ENCODE results near the gene MORN1.

MORN1 gene

DNA sequence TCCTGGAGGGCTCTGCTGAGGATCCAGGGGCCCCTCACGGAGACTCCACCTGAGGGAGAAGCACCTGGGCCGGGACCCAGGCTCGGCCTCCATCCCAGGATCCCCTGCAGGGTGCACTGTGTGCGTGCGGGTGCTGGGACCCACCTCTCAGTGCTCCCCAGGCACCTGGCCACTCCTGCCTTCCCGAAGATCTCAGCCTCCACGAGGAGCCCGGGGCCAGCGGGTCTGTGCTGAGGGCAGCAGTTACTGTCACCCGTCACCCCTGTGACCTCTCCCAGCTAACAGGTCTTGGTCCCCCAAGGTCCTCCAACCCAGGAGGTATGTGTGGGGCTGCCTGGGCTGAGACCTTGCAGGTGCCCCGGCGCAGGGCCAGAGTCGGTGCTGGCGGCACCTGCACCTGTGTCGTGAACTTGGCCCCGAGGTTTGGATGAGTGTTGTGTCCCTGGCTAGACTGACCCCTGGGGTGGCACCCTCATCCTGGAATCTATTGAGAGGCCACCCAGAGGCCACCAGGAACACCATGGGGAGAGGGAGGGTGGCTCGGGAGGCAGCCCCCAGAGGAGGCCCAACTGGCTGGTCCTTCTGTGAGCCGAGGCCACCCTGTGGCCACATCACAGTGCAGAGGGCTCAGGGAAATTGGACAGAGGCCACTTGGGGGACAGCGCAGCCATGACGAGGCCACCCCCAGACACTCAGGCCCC is 17.7 kb downstream of the MORN1 start:
- DNase-seq (ENCODE audit: low spot score) = no peak

DNA sequence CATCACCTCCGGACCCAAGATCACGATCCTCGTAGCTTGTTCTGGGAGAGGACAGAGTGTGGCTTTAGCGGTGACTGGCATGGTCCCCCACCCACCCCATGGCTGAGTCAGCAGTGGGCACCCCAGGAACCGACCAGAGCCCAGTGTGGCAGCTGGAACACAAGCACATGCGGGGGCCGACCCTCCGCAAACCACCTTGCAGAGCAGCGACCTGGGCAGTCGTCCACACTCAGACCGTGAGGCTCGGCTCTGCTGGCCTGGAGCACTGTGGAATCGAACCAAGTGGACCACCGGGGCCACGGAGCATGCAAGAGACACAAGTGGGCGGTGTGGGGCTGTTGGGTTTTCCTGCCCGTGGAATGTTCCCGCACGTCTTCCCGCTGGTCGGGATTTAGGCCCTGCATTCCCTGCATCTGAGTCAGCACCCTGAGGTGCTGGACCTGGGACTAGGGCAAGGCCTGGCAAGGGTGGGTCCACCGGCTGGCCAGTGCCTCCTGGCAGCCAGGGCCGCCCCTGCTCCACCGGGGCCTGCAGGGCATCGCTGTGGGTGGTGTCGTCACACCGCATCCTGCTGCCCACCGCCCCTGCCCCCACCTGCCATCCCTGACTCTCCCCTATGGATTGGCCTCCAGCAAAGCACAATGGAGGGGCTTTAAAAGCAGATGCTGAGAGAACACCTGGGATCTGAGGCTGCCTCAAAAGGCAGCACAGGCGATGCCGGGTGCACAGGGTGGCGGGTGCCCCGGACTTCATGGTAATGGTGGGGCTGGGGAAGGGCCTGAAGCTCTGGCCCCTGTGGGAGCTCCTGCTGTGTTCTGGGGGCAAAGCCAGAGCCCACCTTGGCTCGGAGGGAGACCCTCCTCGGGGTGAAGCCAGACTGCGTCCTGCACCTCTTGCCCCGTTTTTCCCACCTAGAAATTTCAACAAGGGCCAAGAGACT is 18.5 kb downstream of the MORN1 start:
- DNase-seq (ENCODE audit: low spot score) = no peak

GRCh38 chr1:2368053-2368744 is 23.2 kb downstream of the MORN1 start:
- no peak for DNase-seq (ENCODE audit: low spot score)

DNA sequence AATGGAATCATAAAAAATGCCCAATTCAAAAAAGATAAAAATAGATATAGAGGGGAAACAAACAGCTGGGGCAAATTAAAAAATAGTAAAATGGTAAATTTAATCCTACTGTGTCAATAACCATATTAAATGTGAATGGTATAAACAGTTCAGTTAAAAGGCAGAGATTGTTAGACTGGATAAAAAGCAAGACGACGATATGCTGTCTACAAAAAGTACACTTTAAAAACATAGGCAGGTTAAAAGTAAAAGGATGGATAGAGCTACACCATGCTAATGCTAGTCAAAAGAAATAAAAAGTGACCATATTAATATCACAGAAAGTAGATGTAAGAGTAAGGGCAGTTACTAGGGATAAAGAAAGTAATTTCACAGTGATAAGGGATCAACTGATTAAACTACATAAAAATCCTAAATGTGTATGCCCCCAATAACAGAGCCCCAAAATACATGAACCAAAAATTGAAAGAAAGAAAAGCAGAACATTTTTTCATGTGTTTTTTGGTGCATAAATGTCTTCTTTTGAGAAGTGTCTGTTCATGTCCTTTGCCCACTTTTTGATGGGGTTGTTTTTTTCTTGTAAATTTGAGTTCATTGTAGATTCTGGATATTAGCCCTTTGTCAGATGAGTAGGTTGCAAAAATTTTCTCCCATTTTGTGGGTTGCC is 27.4 kb downstream of the MORN1 start:
- DNase-seq (ENCODE audit: low spot score) = no peak

DNA sequence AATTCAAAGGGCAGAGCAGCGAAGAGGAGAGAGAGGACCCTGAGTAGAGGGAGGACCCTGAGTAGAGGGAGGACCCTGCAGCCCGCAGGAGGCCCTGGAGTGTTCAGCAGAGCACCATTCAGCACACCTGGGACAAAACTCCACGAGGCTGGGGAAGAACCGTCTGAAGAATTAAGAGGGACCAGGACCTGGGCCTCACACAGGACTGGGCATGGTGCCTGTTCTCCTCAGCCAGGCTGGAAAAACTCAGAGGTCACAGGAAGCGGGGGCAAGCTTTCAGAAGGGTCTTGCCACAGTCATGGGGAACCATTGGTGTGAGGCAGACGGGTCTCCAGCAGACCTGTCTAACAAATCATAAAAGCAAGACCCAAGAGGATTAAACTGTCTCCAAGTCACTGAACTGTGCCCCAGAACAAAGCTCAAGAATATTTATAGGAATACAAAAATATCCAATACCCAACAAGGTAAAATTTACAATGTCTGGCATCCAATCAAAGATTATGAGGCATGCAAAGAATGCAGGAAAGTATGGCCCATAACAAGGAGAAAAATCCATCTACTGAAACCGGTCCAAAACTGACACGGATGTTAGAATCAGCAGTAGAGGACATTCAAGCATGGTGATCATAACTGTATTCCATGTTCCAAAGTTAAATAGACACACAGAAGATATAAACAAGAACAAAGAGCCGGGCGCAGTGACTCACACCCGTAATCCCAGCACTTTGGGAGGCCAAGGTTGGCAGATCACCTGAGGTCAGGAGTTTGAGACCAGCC is 30.6 kb downstream of the MORN1 start:
- DNase-seq (ENCODE audit: low spot score) = no peak

- no peak for DNase-seq (ENCODE audit: low spot score)
Measured at GRCh38 chr1:2358651-2359640, 32.4 kb downstream of the MORN1 start.

- DNase-seq (ENCODE audit: low spot score) = no peak
Measured at GRCh38 chr1:2358072-2358471, 33.3 kb downstream of the MORN1 start.

GRCh38 chr1:2356911-2357845 is 34.2 kb downstream of the MORN1 start:
- DNase-seq (ENCODE audit: low spot score) = no peak

DNA sequence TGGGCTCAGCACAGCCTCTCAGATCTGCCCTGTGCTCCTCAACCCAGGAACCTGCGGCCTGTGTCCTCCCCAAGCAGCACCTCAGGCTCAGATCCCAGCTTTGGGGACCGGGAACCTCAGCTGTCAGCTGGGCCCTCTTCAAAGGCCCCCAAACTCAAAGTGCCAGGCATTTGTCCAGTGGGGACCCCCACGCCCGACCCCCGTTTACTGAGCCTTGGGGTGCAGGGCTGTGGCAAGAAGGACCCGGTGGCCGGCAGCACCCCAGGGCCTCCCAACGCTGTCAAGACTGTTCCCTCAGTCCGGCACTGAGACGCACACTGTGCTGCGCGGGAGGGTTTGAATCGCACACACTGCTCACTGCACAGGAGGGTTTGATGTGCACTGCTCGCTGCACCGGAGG is 35.0 kb downstream of the MORN1 start:
- no peak for DNase-seq (ENCODE audit: low spot score)

DNA sequence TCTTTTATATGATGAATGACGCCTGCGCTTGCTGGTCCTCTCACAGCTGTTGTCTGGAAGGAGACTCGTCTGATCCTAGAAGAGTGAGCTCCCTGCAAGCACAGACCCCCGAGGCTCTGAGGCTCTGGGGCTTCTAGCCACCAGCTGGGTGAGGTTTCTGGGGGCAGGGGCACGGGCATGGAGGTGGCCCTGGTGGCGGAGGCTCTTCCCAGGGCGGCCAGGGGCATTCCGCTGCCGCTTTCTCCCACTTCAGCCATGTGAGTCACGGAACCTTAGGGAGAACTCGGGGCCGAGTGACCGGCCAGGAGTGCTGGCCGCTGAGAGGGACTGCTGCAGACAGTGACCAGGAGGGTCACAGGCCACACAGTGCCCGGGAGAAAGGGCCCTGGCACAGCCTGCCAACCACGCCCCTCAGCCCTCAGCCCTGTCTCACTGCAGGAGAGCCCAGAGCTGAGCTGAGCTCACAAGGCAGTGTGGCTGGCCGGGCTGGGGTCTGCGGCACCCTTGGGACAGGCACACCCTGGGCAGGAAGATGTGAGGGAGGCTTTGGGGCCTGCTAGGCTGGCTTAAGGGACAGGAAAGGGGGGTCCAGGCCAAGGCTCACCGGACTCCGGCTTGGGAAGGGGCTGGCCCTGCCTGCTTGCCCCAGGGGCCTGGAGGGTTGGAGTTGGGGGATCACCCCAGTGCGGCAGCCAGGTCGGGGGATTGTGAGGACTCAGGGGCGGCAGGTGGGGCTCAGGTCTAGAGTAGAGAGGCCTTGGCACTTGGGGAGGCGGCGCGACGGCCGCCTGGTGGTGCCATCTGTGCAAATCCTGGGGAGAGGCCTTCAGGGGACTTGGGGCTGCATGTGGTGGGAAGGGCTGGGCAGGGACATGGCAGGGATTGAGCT is 35.7 kb downstream of the MORN1 start:
- DNase-seq (ENCODE audit: low spot score) = no peak

DNA sequence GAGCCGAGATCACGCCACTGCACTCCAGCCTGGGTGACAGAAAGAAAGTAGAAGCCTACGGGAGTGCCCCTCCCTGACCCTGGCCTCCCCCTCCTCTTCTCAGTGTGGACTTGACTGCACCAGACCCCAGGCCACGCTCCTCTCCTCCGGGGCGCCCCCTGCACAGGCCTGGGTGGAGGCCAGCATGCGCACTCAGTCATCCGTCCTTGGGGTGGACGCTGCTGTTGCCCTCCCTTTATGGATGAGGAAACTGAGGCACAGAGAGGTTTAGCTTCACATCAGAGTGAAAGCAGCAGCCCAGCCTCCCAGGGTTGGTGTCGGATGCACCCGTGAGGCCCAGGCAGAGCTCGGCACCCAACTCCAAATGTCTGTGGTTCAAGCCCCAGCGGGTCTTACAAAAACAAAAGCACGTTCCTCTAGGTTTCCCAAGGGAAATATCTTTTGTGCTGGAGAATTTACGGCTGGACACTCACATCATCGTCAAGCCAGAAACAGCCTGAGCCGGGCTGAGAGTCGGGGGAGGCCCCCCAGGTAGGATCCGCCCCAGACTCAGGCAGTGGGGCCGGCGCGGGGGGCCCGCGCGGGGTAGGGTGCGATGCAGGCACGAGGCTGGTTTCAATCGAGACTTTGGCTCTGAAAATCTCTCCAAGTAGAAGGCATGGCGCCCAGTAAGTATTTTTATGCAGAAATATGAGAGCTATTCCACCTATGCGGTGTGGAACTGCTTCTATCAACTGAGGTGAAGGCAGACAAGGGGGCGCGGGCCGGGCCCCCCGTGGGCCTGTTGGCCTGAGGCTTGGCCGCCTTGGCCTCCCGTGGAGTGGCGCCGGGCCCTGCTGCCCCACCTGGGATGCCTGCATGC is 36.6 kb downstream of the MORN1 start:
- DNase-seq (ENCODE audit: low spot score) = no peak

- no peak for DNase-seq (ENCODE audit: low spot score)
Measured at GRCh38 chr1:2353551-2354438, 37.6 kb downstream of the MORN1 start.

- DNase-seq (ENCODE audit: low spot score) = no peak
Measured at GRCh38 chr1:2352897-2353550, 38.3 kb downstream of the MORN1 start.

- DNase-seq (ENCODE audit: low spot score) = no peak
Measured at GRCh38 chr1:2352341-2352896, 38.9 kb downstream of the MORN1 start.

- DNase-seq (ENCODE audit: low spot score) = no peak
Measured at GRCh38 chr1:2351723-2352122, 39.6 kb downstream of the MORN1 start.
